HG03457 (cell line): ENCODE measurements around the gene TMCC3.
"Not testable (repeated sequence)": the region's sequence is repeated elsewhere in the genome, so short reads cannot be mapped to it uniquely, and the experiment has no call there.

ENCODE experiments used
- ATAC-seq: cut with Tn5 transposase; IDR thresholded peaks from one replicate; pipeline ENCODE4 v1.9.1; 2021; ENCODE audit warnings: moderate number of reproducible peaks; ENCODE audit not compliant: unreplicated experiment

Gene TMCC3

DNA sequence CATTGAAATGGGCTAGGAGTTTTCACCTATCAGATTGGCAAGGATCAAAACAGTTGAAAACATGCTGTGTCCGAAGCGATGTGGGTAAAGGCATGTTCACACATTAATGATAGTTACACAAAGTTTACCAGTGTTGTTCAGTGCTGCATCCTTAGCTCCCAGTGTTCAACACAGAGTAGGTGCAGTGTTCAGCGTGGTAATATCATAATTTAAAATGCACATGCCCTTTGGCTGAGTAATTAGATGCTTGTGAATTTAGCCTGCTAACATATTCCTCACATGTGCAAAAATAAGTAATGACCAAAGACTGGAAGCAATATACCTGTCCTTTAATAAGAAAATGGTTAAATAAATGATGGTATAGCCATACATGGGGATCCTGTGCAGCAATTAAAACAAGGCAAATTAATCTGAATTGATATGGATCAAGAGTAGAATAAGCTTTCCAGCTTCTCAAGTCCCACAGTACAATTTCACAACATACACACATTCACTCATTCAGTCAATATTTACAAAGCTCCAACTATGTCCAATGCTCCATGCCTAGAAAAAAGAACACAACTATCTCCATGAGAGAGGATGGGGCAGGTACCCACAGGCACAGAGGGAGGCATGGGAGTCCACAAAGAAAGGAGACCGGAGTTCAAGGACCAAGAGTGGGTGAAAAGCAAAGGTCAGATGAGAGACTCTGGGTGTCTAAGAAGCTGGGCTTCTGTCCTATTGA lies 12.8 kb downstream of the TMCC3 start:
- no peak for ATAC-seq

DNA sequence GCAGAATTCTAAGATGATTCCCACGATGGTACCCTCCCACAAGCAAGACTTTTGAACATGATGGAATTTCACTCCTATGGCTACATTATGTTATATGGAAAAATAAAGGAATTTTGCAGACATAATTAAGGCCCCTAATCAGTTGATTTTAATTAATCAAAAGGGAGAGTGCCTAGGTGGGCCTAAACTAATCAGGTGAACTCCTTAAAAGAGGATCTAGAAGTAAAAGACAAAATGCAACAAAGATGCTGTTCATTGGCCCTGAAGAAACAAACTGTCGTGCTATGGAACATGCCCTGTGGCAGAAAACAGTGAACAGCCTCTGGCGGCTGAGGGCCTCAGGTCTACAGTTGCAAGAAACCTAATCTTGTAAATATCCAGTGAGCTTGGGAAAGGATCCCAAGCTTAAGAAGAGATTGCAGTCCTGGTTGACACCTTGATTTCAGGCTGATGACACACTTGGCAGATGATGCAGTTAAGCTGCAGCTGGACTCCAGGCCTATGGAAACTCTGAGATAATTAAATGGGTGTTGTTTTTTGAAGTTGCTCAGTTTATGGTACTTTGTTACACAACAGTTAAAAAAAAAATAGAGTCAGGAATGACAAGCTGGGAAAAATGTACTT lies 13.8 kb downstream of the TMCC3 start:
- no peak for ATAC-seq

- ATAC-seq: no peak
Observed at GRCh38 chr12:94634717-94635116, 15.6 kb downstream of the TMCC3 start.

DNA sequence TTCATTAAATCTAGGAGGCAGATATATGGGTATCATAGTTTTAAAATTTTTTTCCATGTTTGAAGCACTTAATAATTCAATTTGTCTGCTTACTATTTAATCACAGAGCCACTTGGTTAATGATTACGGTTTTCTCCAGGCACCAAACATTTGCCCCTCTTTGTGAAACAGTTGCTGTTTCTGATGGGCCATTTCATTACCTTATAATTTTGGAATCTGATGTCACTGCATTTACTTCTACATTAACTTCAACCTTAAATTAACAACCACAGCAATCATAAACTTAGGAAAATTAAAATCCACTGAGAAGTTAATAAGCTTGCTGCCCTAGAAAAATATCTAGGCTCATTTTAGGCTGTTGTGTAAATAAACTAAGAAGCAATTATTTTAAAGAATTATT lies 17.0 kb downstream of the TMCC3 start:
- no peak for ATAC-seq

DNA sequence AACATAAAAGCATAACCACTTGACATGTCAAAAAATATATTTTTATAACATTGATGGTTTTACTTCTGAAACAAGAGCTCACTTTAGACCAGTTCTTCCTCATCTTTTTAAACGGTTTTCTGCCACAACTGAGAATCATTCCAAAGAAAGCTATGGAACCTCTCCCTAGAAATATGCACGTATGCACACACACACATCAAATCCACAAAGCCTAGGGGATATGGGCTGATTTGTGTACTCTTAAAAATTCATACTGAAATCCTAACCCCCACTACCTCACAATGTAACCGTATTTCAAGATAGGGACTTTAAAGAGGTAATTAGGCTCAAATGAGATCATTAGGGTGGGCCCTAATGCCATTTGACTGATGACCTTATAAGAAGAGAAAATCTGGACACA lies 19.3 kb downstream of the TMCC3 start:
- no peak for ATAC-seq

DNA sequence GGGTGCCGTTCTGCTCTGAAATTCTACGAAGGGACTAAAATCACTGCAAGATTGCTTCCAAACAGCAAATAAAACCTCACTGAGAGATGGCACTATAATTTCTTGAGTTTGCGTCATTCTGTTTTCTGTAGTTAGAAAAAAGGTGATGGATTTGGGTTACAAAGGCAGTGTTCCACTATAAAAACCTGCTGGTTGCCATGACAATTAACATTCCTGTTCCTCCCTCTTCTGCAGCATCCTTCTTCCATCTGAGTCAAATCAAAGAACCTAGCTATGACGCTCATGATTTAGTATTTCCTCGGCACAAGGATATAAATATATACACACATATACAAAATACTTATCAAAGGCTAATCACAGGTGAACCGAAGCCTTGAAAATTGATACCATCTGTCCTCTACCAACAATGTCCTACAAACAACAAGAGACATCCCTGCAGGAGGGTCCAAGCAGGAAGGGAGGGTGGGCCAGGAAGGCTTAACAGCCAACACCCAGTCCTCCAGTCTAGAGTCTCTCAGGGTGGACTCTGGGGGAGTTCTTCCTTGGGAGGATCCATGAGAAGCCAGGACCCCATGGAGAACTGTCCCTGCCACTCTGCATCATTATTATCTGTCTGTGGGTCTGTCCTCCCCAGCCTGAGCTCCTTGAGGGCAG lies 21.4 kb downstream of the TMCC3 start:
- no peak for ATAC-seq

DNA sequence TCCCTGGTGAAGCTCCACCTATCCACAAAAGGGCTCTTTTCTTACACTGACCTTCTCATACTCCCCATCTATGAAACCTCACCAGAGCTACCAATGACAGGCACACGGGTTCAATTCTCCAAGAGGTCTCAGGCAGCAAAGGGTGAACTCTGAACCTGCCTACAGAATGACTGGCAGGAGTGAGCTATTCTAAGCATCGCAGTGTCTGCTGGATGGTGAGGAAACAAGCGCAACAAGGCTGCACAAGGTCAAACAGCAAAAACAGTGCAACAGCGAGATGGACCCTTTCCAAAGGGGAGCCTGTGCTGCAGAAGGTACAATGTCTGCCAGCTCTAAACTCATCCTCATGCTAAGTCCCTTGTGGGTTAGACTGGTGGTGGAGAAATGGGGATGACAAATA lies 22.0 kb downstream of the TMCC3 start:
- ATAC-seq: no peak

DNA sequence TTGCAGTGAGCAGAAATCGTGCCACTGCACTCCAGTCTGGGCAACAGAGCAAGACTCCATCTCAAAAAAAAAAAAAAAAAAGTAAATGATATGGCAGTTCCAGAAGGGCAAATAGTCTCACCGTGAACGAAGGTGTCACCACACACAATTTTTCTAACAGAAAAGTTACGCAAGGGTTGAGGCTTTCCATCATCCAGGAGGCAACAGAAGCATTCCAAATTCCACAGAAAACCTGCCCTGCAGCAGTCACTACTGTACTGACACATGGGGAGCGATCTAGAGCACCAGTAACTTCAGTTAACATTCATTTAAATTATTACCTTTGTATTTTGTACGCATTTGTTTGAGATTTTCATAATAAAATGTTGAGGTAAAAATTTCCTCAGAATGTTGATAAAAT lies 24.8 kb downstream of the TMCC3 start:
- ATAC-seq: no peak

- ATAC-seq: no peak
Observed at GRCh38 chr12:94623161-94623920, 27.0 kb downstream of the TMCC3 start.

GRCh38 chr12:94622475-94622874 lies 27.9 kb downstream of the TMCC3 start:
- no peak for ATAC-seq

- peak; percentile 97 for ATAC-seq
Observed at GRCh38 chr12:94621662-94622359, 28.5 kb downstream of the TMCC3 start.

DNA sequence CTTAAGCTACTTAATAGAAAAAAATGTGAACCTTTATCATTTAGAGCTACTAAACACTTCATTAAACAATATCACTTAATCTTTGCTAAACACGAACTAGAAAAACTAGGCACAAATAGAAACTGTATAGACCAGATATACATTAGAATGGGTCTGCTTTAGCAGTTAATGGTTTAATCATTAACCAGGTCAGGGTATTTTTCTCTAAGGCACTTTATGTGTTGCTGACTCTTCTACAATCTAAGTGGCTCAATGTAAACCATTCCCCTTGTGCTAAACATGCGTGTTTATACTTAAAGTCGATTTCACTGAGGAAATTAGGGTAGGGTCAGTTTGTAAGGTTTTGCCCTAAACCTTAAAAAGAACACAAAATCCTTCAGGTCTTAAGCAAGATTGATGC lies 29.7 kb downstream of the TMCC3 start:
- no peak for ATAC-seq

- no peak for ATAC-seq
Observed at GRCh38 chr12:94618995-94619695, 31.2 kb downstream of the TMCC3 start.

DNA sequence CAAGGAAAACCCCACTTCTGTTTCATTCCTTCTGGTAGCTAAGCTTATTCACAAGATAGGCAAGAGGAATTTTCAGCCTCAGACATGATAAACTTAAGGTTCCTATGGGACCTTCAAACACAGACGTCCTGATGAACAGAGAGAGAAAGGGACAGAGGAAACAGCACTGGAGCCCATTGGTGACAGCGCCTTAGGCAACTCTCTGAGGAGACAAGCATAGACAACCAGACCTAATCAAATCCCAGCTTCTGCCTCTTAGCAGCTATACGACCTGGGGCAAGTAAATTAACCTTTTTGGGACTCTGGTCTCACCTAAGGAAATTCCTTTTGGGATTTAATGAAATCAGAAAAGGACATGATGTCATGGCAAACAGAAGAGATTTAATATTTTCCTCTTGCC lies 33.3 kb downstream of the TMCC3 start:
- ATAC-seq: no peak

DNA sequence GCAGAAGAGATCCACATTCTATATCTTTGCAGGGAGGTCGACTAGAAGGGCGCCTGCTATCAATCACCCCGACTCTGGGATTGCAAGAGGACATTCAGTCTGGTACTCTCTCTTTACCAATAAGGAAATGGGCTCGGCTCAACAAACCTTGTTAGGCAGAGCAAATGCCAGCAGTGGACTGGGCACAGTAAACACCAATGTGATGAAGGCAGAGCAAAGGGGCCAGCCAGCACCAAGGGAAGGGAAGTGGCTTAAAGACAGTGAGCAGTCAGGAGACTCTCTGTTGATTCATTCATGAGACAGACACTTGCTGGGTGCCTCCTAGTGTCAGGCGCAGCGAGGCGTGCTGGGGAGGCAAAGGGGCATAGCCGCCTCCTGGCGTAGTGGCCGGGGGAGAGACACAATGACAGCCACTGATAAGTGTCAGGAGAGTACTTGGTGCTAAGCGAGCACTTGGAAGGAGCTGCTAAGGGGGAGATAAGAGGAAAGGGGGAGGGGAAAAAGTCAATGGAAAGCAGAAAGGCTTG lies 34.1 kb downstream of the TMCC3 start:
- no peak for ATAC-seq

DNA sequence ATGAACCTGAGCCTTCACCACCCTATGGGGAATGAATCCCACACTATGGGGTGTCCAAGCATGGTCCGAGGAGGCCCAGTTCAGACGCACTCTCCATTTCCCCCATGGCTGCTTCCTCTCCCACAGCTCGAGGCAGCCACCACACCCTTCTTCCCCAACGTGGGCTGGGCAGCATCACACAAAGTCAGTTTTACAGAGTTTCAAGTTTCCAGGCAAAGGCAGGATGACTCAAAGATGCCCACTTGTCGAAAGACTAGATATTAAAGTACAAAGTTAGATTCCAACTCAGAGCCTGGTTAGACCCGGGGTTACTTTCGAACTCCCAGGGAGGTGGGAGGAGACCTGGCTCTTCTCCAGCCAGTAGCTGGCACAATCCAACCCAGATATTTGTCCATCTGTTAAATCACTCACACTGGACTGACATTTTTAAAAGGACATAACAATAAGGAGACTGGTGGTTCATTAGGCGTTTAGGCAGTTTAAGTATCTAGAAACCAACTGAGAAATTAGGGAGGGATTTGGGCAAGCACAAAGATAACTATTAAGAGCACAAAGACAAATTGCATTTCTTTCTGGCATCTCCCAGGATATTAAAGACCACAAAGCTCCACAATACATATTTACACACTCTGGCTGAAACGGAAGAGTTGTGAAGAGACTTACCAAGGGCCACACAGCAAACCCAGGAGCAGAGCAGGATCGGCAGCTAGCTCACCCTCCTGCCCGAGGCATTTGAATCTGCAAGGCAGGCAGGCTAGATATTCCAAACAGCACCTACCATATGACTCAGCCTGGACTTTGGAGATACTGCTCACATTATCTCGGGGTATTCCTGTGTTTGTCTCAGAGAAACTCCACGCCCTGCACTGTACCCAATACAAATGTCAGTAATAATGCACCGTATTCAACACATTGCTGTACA lies 34.8 kb downstream of the TMCC3 start:
- ATAC-seq: no peak

DNA sequence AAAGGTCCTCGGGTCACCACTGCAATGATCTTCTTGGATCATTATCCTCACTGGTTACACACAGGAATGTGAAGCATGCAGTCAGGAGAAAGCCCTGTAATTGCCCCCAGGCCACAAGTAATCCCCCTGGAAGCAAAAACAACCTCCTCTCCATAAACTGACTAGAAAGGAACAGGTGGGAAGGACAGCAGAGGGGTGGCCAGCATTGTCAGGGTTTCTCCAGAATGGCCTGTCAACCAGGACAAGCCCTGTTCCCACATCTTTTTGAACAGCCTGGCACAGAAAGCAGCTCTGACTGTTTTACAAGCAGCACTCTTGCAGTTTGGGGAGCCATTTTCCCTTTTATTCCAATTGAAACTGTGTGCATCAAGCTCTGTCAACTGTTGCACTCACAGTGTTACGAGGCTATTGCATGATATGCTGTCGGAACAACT lies 36.1 kb downstream of the TMCC3 start:
- no peak for ATAC-seq

DNA sequence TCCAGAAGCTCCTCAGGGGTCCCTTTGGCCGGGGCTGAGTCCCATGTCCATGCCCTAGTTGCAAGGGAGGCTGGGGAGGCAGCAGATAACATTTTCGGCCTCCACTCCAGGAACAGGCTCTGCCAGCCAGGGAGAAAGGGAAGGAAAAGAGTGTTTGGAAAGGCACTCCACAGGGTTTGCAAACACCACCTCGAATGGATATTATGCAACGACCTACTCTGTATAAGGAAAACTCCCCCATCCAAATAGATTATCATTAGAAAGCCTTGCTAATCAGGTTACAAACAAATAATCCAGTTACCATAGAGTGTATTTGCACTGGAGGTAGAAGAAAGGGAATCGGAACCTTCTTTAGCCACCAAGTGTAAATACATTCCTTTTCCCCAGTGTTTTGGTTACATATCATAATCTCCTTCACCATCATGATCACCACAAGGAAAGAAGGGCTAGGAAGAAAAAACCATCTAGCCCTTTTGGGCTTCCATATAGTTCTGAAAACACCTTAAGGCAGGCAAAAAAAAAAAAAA lies 40.4 kb downstream of the TMCC3 start:
- ATAC-seq: no peak

GRCh38 chr12:94606810-94607209 lies 43.5 kb downstream of the TMCC3 start:
- not testable (repeated sequence) for ATAC-seq
